Measurements from ENCODE around the gene REC8. TPM values are rescaled to one million over a fixed set of nuclear protein-coding genes. Genes with fewer than 3 reads are reported as not detected.
A peak's percentile ranks its signal among the peaks of the same experiment; 100 is the strongest.
"Not testable (repeated sequence)": the region's sequence is repeated elsewhere in the genome, so short reads cannot be mapped to it uniquely, and the experiment has no call there.

The REC8 gene
- total and polyA plus RNA-seq, 12 donors = 2.5 to 17.7 (median 4.3) TPM

GRCh38 chr14:24196071-24197055, 24.5 kb downstream of the REC8 start:
- H3K9me3 ChIP-seq = no peaks in the 10 kb centered on the region
- TF ChIP-seq, protein P1, sequence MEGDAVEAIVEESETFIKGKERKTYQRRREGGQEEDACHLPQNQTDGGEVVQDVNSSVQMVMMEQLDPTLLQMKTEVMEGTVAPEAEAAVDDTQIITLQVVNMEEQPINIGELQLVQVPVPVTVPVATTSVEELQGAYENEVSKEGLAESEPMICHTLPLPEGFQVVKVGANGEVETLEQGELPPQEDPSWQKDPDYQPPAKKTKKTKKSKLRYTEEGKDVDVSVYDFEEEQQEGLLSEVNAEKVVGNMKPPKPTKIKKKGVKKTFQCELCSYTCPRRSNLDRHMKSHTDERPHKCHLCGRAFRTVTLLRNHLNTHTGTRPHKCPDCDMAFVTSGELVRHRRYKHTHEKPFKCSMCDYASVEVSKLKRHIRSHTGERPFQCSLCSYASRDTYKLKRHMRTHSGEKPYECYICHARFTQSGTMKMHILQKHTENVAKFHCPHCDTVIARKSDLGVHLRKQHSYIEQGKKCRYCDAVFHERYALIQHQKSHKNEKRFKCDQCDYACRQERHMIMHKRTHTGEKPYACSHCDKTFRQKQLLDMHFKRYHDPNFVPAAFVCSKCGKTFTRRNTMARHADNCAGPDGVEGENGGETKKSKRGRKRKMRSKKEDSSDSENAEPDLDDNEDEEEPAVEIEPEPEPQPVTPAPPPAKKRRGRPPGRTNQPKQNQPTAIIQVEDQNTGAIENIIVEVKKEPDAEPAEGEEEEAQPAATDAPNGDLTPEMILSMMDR (IDR thresholded peaks at IDR 0.05) = no peak
- H3K27ac ChIP-seq = peak overlapping the region; percentile 92 to 100 (median 98)
- 34 to 36% methylated on average over 33 of the region's 33 CpGs for WGBS, 2 donors
- H3K4me1 ChIP-seq = peaks cover 4 to 39% (median 27%) of the 10 kb centered on the region in 9 donors
- peak overlapping the region; percentile 59 to 100 (median 92) for H3K4me3 ChIP-seq
- H3K27me3 ChIP-seq = no peaks in the 10 kb centered on the region
- ATAC-seq (peak in 7 of 8 donors; percentile 20 to 49 (median 37)), DNase-seq (no peak)
- peaks cover 0 to 42% (median 15%) of the 10 kb centered on the region in 9 donors for H3K36me3 ChIP-seq
- intact Hi-C loops (cut with DNase I) = no loop called here

DNA sequence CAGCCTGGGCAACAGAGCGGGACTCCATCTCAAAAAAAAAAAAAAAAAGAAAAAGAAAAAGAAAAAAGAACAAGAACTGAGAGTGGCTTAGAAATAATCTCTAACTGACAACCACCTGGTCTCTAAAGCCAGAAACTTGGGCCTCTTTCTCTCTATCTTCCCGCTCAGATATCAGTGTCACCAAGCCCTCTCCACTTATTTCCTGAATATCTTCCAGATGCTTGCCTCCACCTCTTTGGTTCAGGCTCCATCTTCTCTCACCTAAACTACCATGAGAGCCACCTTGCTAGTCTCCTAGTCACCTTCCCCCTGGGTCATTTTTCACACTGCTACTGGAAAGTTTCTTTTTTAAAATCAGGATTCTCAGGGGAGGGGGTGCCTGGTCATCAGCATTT, 25.2 kb downstream of the REC8 start:
- Histone ChIP-seq H3K27me3 (no peaks in the 10 kb centered on the region), H3K36me3 (peaks cover 0 to 41% (median 11%) of the 10 kb centered on the region in 9 donors), H3K27ac (peak overlapping the region in 2 of 10 donors; percentile 97 to 99), H3K4me3 (peak overlapping the region in 4 of 10 donors; percentile 80 to 97 (median 92)), H3K4me1 (peaks cover 4 to 39% (median 27%) of the 10 kb centered on the region in 9 donors), H3K9me3 (no peaks in the 10 kb centered on the region)
- TF ChIP-seq, protein P1 (IDR thresholded peaks at IDR 0.05) = no peak
- intact Hi-C loops (cut with DNase I) = no loop called here
- ATAC-seq = no peak
- 84 to 92% methylated on average over 2 of the region's 2 CpGs for WGBS, 2 donors
- DNase-seq = no peak

- no peak overlapping the region for H3K4me3 ChIP-seq
- TF ChIP-seq, protein P1 (IDR thresholded peaks at IDR 0.05) = no peak
- H3K27ac ChIP-seq = no peak overlapping the region
- WGBS, 2 donors = 84 to 86% methylated on average over 7 of the region's 7 CpGs
- intact Hi-C loops (cut with DNase I) = no loop called here
- peaks cover 4 to 38% (median 26%) of the 10 kb centered on the region in 9 donors for H3K4me1 ChIP-seq
- no peaks in the 10 kb centered on the region for H3K27me3 ChIP-seq
- DNase-seq (no peak), ATAC-seq (no peak)
- no peaks in the 10 kb centered on the region for H3K9me3 ChIP-seq
- peaks cover 0 to 43% (median 6%) of the 10 kb centered on the region in 9 donors for H3K36me3 ChIP-seq
These were observed 27.1 kb downstream of the REC8 start for GRCh38 chr14:24198814-24199524.

- H3K27me3 ChIP-seq; H3K9me3 ChIP-seq; H3K4me3 ChIP-seq; ATAC-seq; intact Hi-C loops (cut with DNase I); H3K27ac ChIP-seq; DNase-seq: not testable (repeated sequence)
- WGBS, 2 donors = 90 to 91% methylated on average over 8 of the region's 8 CpGs
- Histone ChIP-seq H3K36me3 (peaks cover 0 to 68% (median 21%) of the 10 kb centered on the region in 9 donors), H3K4me1 (peaks cover 0 to 12% (median 4%) of the 10 kb centered on the region in 9 donors)
These were observed 30.7 kb downstream of the REC8 start for GRCh38 chr14:24202538-24202937.

DNA sequence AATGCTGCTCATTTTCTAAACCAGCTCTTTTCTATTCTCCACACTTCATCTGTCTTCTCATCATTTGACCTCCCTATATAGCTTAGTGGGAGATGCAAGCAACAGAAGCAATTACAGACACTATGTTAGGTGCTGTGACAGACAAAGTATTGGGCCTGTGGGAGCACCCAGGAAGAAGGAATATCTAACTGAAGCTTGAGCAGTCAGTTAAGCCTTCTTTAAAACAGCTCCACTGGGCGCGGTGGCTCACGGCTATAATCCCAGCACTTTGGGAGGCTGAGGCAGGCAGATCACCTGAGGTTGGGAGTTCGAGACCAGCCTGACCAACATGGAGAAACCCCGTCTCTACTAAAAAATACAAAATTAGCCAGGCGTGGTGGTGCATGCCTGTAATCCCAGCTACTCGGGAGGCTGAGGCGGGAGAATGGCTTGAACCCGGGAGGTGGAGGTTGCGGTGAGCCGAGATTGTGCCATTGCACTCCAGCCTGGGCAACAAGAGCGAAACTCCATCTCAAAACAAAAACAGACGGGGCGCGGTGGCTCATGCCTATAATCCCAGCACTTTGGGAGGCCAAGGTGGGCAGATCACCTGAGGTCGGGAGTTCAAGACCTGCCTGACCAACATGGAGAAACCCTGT, 31.5 kb downstream of the REC8 start:
- Histone ChIP-seq H3K4me1 (peaks cover 0 to 11% (median 0%) of the 10 kb centered on the region in 9 donors), H3K36me3 (peaks cover 0 to 77% (median 29%) of the 10 kb centered on the region in 9 donors)
- H3K4me3 ChIP-seq; H3K27me3 ChIP-seq; H3K27ac ChIP-seq; DNase-seq; ATAC-seq; intact Hi-C loops (cut with DNase I); H3K9me3 ChIP-seq: not testable (repeated sequence)
- WGBS, 2 donors = 97 to 98% methylated on average over 15 to 16 of the region's 16 CpGs
